Measurements from ENCODE around the gene SIRT3. TPM values are rescaled to one million over a fixed set of nuclear protein-coding genes. Genes with fewer than 3 reads are reported as not detected.

SIRT3 gene
- polyA plus RNA-seq, 3 donors, result 4.3 to 23.7 (median 4.3) TPM

- Histone ChIP-seq H3K4me1 (ENCODE audit: control insufficient read depth in 1 of 2, insufficient read depth in 2 of 2, low read length in 2 of 2) (peaks cover 30 to 40% of the 10 kb centered on the region in 2 donors), H3K9ac (ENCODE audit: insufficient read depth, low read length, poor library complexity, severe bottlenecking) (no peak overlapping the region), H3K9me3 (replicated peaks in 1 of 2; ENCODE audit: control insufficient read depth in 1 of 2, insufficient read depth in 1 of 2, low read length in 2 of 2) (peaks cover 0 to 15% of the 10 kb centered on the region in 2 donors), H3K4me2 (replicated peaks; ENCODE audit: extremely low read depth, low read length, poor library complexity, severe bottlenecking) (peak overlapping the region; percentile 68), H3K27ac (ENCODE audit: low read depth in 1 of 2, low read length in 2 of 2) (no peak overlapping the region), H3K36me3 (replicated peaks in 1 of 2; ENCODE audit: control insufficient read depth in 1 of 2, insufficient read depth in 2 of 2, low read length in 2 of 2) (no peaks in the 10 kb centered on the region), H3K27me3 (ENCODE audit: control insufficient read depth in 2 of 2, insufficient read depth in 2 of 2, low read length in 2 of 2) (peaks cover 40 to 55% of the 10 kb centered on the region in 2 donors), H4K20me1 (ENCODE audit: insufficient read depth, low read length) (peaks cover 5% of the 10 kb centered on the region), H2AFZ (ENCODE audit: insufficient read depth, low read depth, low read length, poor library complexity, severe bottlenecking) (peak overlapping the region; percentile 67), H3K79me2 (ENCODE audit: insufficient read depth, low read length) (no peaks in the 10 kb centered on the region), H3K4me3 (replicated peaks in 1 of 3; ENCODE audit: low read depth in 2 of 3, low read length in 3 of 3) (peak overlapping the region in 1 of 3 experiments; percentile 61)
- no peak for TF ChIP-seq CTCF (IDR thresholded peaks at IDR 0.05)
- intact Hi-C loops (cut with micrococcal nuclease), result no loop called here
- DNase-seq, result peak; percentile 34 to 41 (median 40)
- peaks cover 0 to 29% (median 18%) of the 10 kb centered on the region in 7 donors for H3K9me3 Mint-ChIP-seq
- peak overlapping the region; percentile 71 to 91 for H3K4me3 Mint-ChIP-seq
- H3K27me3 Mint-ChIP-seq (ENCODE audit: low read depth in 3 of 3), result peaks cover 52 to 82% (median 56%) of the 10 kb centered on the region in 3 donors
- peaks cover 14 to 16% of the 10 kb centered on the region in 2 donors for H3K36me3 Mint-ChIP-seq
- H3K4me1 Mint-ChIP-seq, result peaks cover 29% of the 10 kb centered on the region
- WGBS (ENCODE audit: insufficient coverage), result 7% methylated on average over 78 of the region's 79 CpGs
- peak overlapping the region in 1 of 7 donors; percentile 5 for H3K27ac Mint-ChIP-seq
Measured at GRCh38 chr11:280706-281485, 44.8 kb upstream of the SIRT3 start.

GRCh38 chr11:279966-280705, 44.0 kb upstream of the SIRT3 start:
- Mint-ChIP-seq H3K27me3 (ENCODE audit: low read depth in 3 of 3) (peaks cover 52 to 75% (median 55%) of the 10 kb centered on the region in 3 donors), H3K9me3 (peaks cover 0 to 27% (median 18%) of the 10 kb centered on the region in 7 donors), H3K27ac (peak overlapping the region in 1 of 7 donors; percentile 54), H3K4me3 (peak overlapping the region; percentile 72 to 85), H3K36me3 (peaks cover 14 to 16% of the 10 kb centered on the region in 2 donors), H3K4me1 (peaks cover 31% of the 10 kb centered on the region)
- H3K36me3 ChIP-seq (replicated peaks in 1 of 2; ENCODE audit: control insufficient read depth in 1 of 2, insufficient read depth in 2 of 2, low read length in 2 of 2), result no peaks in the 10 kb centered on the region
- H3K4me1 ChIP-seq (ENCODE audit: control insufficient read depth in 1 of 2, insufficient read depth in 2 of 2, low read length in 2 of 2), result peaks cover 30 to 40% of the 10 kb centered on the region in 2 donors
- H3K4me3 ChIP-seq (replicated peaks in 1 of 3; ENCODE audit: low read depth in 2 of 3, low read length in 3 of 3), result peak overlapping the region in 1 of 3 experiments; percentile 61
- H3K4me2 ChIP-seq (replicated peaks; ENCODE audit: extremely low read depth, low read length, poor library complexity, severe bottlenecking), result peak overlapping the region; percentile 68
- peaks cover 40 to 52% of the 10 kb centered on the region in 2 donors for H3K27me3 ChIP-seq (ENCODE audit: control insufficient read depth in 2 of 2, insufficient read depth in 2 of 2, low read length in 2 of 2)
- H3K27ac ChIP-seq (ENCODE audit: low read depth in 1 of 2, low read length in 2 of 2), result no peak overlapping the region
- H3K79me2 ChIP-seq (ENCODE audit: insufficient read depth, low read length), result no peaks in the 10 kb centered on the region
- 5% methylated on average over 85 of the region's 85 CpGs for WGBS (ENCODE audit: insufficient coverage)
- H3K9me3 ChIP-seq (replicated peaks in 1 of 2; ENCODE audit: control insufficient read depth in 1 of 2, insufficient read depth in 1 of 2, low read length in 2 of 2), result peaks cover 0 to 15% of the 10 kb centered on the region in 2 donors
- peak overlapping the region; percentile 67 for H2AFZ ChIP-seq (ENCODE audit: insufficient read depth, low read depth, low read length, poor library complexity, severe bottlenecking)
- H3K9ac ChIP-seq (ENCODE audit: insufficient read depth, low read length, poor library complexity, severe bottlenecking), result no peak overlapping the region
- peak; percentile 44 to 47 (median 44) for DNase-seq
- TF ChIP-seq CTCF (IDR thresholded peaks at IDR 0.05), result no peak
- intact Hi-C loops (cut with micrococcal nuclease), result no loop called here
- peaks cover 5% of the 10 kb centered on the region for H4K20me1 ChIP-seq (ENCODE audit: insufficient read depth, low read length)
